K562 (cell line): Measurements from ENCODE around the gene SPOUT1. TPM values are rescaled to one million over a fixed set of nuclear protein-coding genes. Genes with fewer than 3 reads are reported as not detected.

ENCODE experiments used
- ARHGAP35 ChIP-seq: fragments of 450-650 bp; IDR thresholded peaks from 2 replicates; pipeline ENCODE4 v1.6.1; 2018; ENCODE audit not compliant: partially characterized antibody
- CBX3 ChIP-seq, 2 experiments: IDR thresholded peaks; 1 replicate in 1 of 2; 2 replicates in 1 of 2; pipeline ENCODE4 v1.6.1; 2012; ENCODE audit warnings: inconsistent platforms in 2 of 2, low read length in 2 of 2, borderline replicate concordance in 1 of 2, control low read depth in 1 of 2
- DPF2 ChIP-seq: fragments of 450-650 bp; IDR thresholded peaks from 2 replicates; pipeline ENCODE4 v1.6.1; 2016
- EWSR1 ChIP-seq: fragments of 450-650 bp; IDR thresholded peaks from 2 replicates; pipeline ENCODE4 v1.6.1; 2018; ENCODE audit warnings: borderline replicate concordance, mild to moderate bottlenecking, low read depth, moderate library complexity; ENCODE audit not compliant: partially characterized antibody
- HNRNPLL ChIP-seq: fragments of 200-400 bp; formaldehyde crosslinking; IDR thresholded peaks from 2 replicates; pipeline ENCODE4 v1.6.1; 2017; ENCODE audit warnings: low read length, low read depth, mild to moderate bottlenecking; ENCODE audit not compliant: poor library complexity, severe bottlenecking
- MBD2 ChIP-seq: sonication (generic); IDR thresholded peaks from 2 replicates; pipeline ENCODE4 v1.6.1; 2016; ENCODE audit warnings: low read depth, borderline replicate concordance
- MTF1 ChIP-seq: fragments of 250-450 bp; sonication (Bioruptor Pico); IDR thresholded peaks from 2 replicates; pipeline ENCODE4 v1.9.0; 2021; ENCODE audit warnings: moderate library complexity, mild to moderate bottlenecking, inconsistent platforms, borderline replicate concordance
- SOX6 ChIP-seq: fragments of 450-650 bp; IDR thresholded peaks from 2 replicates; pipeline ENCODE4 v1.6.1; 2014; ENCODE audit warnings: mild to moderate bottlenecking
- ZBED1 ChIP-seq: IDR thresholded peaks from 2 replicates; pipeline ENCODE4 v1.6.1; 2014
- ZNF165 ChIP-seq: fragments of 250-450 bp; sonication (Bioruptor Pico); IDR thresholded peaks from 2 replicates; pipeline ENCODE4 v1.4.0; 2020; ENCODE audit warnings: borderline replicate concordance
- ZNF639 ChIP-seq, 2 experiments: fragments of 200-800 bp in 1 of 2; sonication (Bioruptor generic) in 1 of 2; sonication (generic) in 1 of 2; formaldehyde crosslinking in 1 of 2; IDR thresholded peaks in 1 of 2; conservative IDR thresholded peaks in 1 of 2; 2 replicates each; pipeline versions ENCODE4 v1.5.0 to v1.6.1; 2016 to 2020; ENCODE audit warnings: missing compliant biosample characterization in 1 of 2, missing genetic modification characterization in 1 of 2, missing genetic modification reagents in 1 of 2
- polyA plus RNA-seq, 8 experiments: library from polyadenylated mRNA; depleted of rRNA in 4 of 8; stranded (reverse) in 5 of 8; unstranded in 3 of 8; fragments of >200 nt; fragmentation: Nextera tagmentation in 2 of 8; fragmentation: Illumina TruSeq in 1 of 8; extraction: Ambion mirVana in 2 of 8; extraction: Trizol in 1 of 8; gene quantifications; 2 replicates each; pipeline versions ENCODE4 v1.2.1 to v1.2.3, GENCODE V29; 2011 to 2014; ENCODE audit warnings: inconsistent platforms in 1 of 8, missing spikeins in 1 of 8
- total RNA-seq, 7 experiments: library from RNA; depleted of rRNA in 6 of 7; stranded (reverse); fragments of >200 nt in 6 of 7; fragmentation: Illumina TruSeq in 2 of 7; extraction: Trizol in 2 of 7; gene quantifications; 2 replicates each; pipeline versions ENCODE4 v1.2.1 to v1.2.3, GENCODE V29; 2011 to 2021; ENCODE audit warnings: low replicate concordance in 1 of 7
- TF ChIP-seq, protein P1 (sequence below): fragments of 450-650 bp; IDR thresholded peaks from 2 replicates; pipeline ENCODE4 v1.6.1; 2017; ENCODE audit warnings: antibody characterized with exemption, mild to moderate bottlenecking
- TF ChIP-seq, protein P2 (sequence below): sonication (generic); formaldehyde crosslinking; IDR thresholded peaks from 2 replicates; pipeline ENCODE4 v1.8.0; 2022; ENCODE audit warnings: mild to moderate bottlenecking, missing genetic modification reagents

The SPOUT1 gene
- total and polyA plus RNA-seq, 9 of the 15 experiments (the other 6 are each of a cell fraction or from before 2014, with no cell fraction given) = 10.6 to 121 (median 37.4) TPM

- TF ChIP-seq, protein P1, sequence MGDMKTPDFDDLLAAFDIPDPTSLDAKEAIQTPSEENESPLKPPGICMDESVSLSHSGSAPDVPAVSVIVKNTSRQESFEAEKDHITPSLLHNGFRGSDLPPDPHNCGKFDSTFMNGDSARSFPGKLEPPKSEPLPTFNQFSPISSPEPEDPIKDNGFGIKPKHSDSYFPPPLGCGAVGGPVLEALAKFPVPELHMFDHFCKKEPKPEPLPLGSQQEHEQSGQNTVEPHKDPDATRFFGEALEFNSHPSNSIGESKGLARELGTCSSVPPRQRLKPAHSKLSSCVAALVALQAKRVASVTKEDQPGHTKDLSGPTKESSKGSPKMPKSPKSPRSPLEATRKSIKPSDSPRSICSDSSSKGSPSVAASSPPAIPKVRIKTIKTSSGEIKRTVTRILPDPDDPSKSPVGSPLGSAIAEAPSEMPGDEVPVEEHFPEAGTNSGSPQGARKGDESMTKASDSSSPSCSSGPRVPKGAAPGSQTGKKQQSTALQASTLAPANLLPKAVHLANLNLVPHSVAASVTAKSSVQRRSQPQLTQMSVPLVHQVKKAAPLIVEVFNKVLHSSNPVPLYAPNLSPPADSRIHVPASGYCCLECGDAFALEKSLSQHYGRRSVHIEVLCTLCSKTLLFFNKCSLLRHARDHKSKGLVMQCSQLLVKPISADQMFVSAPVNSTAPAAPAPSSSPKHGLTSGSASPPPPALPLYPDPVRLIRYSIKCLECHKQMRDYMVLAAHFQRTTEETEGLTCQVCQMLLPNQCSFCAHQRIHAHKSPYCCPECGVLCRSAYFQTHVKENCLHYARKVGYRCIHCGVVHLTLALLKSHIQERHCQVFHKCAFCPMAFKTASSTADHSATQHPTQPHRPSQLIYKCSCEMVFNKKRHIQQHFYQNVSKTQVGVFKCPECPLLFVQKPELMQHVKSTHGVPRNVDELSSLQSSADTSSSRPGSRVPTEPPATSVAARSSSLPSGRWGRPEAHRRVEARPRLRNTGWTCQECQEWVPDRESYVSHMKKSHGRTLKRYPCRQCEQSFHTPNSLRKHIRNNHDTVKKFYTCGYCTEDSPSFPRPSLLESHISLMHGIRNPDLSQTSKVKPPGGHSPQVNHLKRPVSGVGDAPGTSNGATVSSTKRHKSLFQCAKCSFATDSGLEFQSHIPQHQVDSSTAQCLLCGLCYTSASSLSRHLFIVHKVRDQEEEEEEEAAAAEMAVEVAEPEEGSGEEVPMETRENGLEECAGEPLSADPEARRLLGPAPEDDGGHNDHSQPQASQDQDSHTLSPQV = peak; percentile 64
- no peak for TF ChIP-seq MTF1 (CRISPR knock-in tag)
- peak; percentile 42 for TF ChIP-seq SOX6
- TF ChIP-seq, protein P2, sequence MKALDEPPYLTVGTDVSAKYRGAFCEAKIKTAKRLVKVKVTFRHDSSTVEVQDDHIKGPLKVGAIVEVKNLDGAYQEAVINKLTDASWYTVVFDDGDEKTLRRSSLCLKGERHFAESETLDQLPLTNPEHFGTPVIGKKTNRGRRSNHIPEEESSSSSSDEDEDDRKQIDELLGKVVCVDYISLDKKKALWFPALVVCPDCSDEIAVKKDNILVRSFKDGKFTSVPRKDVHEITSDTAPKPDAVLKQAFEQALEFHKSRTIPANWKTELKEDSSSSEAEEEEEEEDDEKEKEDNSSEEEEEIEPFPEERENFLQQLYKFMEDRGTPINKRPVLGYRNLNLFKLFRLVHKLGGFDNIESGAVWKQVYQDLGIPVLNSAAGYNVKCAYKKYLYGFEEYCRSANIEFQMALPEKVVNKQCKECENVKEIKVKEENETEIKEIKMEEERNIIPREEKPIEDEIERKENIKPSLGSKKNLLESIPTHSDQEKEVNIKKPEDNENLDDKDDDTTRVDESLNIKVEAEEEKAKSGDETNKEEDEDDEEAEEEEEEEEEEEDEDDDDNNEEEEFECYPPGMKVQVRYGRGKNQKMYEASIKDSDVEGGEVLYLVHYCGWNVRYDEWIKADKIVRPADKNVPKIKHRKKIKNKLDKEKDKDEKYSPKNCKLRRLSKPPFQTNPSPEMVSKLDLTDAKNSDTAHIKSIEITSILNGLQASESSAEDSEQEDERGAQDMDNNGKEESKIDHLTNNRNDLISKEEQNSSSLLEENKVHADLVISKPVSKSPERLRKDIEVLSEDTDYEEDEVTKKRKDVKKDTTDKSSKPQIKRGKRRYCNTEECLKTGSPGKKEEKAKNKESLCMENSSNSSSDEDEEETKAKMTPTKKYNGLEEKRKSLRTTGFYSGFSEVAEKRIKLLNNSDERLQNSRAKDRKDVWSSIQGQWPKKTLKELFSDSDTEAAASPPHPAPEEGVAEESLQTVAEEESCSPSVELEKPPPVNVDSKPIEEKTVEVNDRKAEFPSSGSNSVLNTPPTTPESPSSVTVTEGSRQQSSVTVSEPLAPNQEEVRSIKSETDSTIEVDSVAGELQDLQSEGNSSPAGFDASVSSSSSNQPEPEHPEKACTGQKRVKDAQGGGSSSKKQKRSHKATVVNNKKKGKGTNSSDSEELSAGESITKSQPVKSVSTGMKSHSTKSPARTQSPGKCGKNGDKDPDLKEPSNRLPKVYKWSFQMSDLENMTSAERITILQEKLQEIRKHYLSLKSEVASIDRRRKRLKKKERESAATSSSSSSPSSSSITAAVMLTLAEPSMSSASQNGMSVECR (CRISPR knock-in tag) = 0 out of 2 replicates have a peak, but pooled peaks have one; percentile 24
- peak in 1 of 2 experiments; percentile 60; a peak in 1 of 3 replicates for TF ChIP-seq CBX3 (IDR thresholded peaks at IDR 0.05; ENCODE audit: borderline replicate concordance in 1 of 2, low read length in 2 of 2)
- TF ChIP-seq HNRNPLL = peak; percentile 48
- peak in 1 of 2 experiments; percentile 47; a peak in 1 of 4 replicates for TF ChIP-seq ZNF639 (CRISPR knock-in tag; conservative IDR thresholded peaks at IDR 0.05 in 1 of 2, IDR thresholded peaks at IDR 0.05 in 1 of 2)
- TF ChIP-seq ZNF165 (CRISPR knock-in tag) = no peak
- no peak for TF ChIP-seq DPF2
- no peak for TF ChIP-seq EWSR1
- TF ChIP-seq MBD2 = peak; percentile 65
- no peak for TF ChIP-seq ARHGAP35
- peak; percentile 54; the same call in 1 of the 2 replicates for TF ChIP-seq ZBED1
Measured at GRCh38 chr9:128818099-128818838, 11.3 kb downstream of the SPOUT1 start, which contains the start of gene ENDOG (continued).
